Nephron progenitor cell (in vitro differentiated cells): ENCODE data around the gene CLIP1.
"Not testable (repeated sequence)": the region's sequence is repeated elsewhere in the genome, so short reads cannot be mapped to it uniquely, and the experiment has no call there.

ENCODE experiments used
- DNase-seq: peaks from one replicate; pipeline ENCODE4 v3.0.0; 2021
- H3K27ac Mint-ChIP-seq: 2 replicates; pipeline ENCODE4 v1.8.0; 2021; ENCODE audit warnings: mild to moderate bottlenecking, moderate library complexity, mixed read lengths
- H3K27me3 Mint-ChIP-seq: 2 replicates; pipeline ENCODE4 v1.8.0; 2021; ENCODE audit warnings: mild to moderate bottlenecking, low read depth, mixed read lengths; ENCODE audit not compliant: poor library complexity
- H3K36me3 Mint-ChIP-seq: 2 replicates; pipeline ENCODE4 v1.8.0; 2021; ENCODE audit warnings: low read depth, mixed read lengths
- H3K4me1 Mint-ChIP-seq: 2 replicates; pipeline ENCODE4 v1.8.0; 2021; ENCODE audit warnings: mixed read lengths
- H3K4me3 Mint-ChIP-seq: 2 replicates; pipeline ENCODE4 v1.8.0; 2021; ENCODE audit warnings: mild to moderate bottlenecking, moderate library complexity, mixed read lengths
- H3K9me3 Mint-ChIP-seq: 2 replicates; pipeline ENCODE4 v1.8.0; 2021; ENCODE audit warnings: mild to moderate bottlenecking, moderate library complexity, mixed read lengths
- CTCF ChIP-seq: fragments of 200-600 bp; sonication (generic); IDR thresholded peaks from 2 replicates; pipeline ENCODE4 v1.5.0; 2021; ENCODE audit warnings: antibody characterized with exemption

Gene CLIP1

GRCh38 chr12:122392411-122392810, 30.1 kb downstream of the CLIP1 start:
- TF ChIP-seq CTCF: no peak
- Mint-ChIP-seq H3K4me1 (peaks cover 3% of the 10 kb centered on the region), H3K36me3 (no peaks in the 10 kb centered on the region), H3K9me3 (no peaks in the 10 kb centered on the region), H3K27ac (no peak overlapping the region), H3K27me3 (no peaks in the 10 kb centered on the region), H3K4me3 (no peak overlapping the region)
- DNase-seq: no peak

- H3K4me3 Mint-ChIP-seq: no peak overlapping the region
- H3K9me3 Mint-ChIP-seq: no peaks in the 10 kb centered on the region
- no peaks in the 10 kb centered on the region for H3K27me3 Mint-ChIP-seq
- H3K4me1 Mint-ChIP-seq: peaks cover 10% of the 10 kb centered on the region
- no peaks in the 10 kb centered on the region for H3K36me3 Mint-ChIP-seq
- no peak for TF ChIP-seq CTCF
- no peak overlapping the region for H3K27ac Mint-ChIP-seq
- no peak for DNase-seq
Measured at GRCh38 chr12:122389677-122390076, 32.8 kb downstream of the CLIP1 start.

GRCh38 chr12:122387887-122388286, 34.6 kb downstream of the CLIP1 start:
- H3K9me3 Mint-ChIP-seq: no peaks in the 10 kb centered on the region
- H3K4me1 Mint-ChIP-seq: peaks cover 10% of the 10 kb centered on the region
- no peaks in the 10 kb centered on the region for H3K36me3 Mint-ChIP-seq
- H3K27ac Mint-ChIP-seq: no peak overlapping the region
- DNase-seq: no peak
- H3K4me3 Mint-ChIP-seq: no peak overlapping the region
- no peaks in the 10 kb centered on the region for H3K27me3 Mint-ChIP-seq
- no peak for TF ChIP-seq CTCF

DNA sequence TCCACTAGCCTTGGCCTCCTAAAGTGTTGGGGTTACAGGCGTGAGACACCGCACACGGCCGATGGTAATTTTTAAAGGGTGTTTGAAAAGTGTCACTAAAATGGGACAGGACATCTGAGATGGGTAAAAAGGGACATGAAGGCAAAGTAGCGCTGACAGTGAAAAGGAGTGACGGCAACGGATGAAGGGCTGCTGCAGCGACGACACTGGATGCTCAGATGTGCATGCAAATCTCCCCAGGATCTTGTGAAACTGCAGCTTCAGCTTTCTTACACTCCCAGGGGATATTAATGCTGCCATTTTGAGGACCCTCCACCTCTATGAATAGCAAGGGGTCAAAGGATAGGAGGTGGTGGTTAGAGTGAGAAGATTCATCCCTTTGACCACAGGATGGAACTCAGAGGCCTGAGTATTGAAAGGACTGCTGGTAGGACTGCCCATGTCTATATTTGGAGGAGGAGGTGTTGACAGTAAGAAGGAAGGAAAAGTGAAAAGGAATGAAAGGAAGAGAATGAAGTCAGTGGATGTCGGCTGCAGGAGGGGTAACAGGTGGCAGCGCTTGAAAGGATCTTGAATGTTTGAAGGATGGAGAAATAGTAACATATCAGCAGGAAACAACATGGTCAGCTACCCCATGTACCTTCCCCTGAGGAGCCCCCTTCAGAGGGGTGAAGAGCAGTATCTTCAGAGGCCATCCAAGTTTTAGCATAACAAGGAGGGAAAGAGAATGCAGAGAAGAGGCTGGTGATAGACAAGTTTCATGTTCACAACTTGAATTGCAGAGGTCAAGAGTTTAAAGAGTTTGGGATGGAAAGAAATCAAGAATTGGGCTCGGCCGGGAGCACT, 37.1 kb downstream of the CLIP1 start:
- Mint-ChIP-seq H3K27me3 (peaks cover 4% of the 10 kb centered on the region), H3K27ac (no peak overlapping the region), H3K4me1 (peaks cover 10% of the 10 kb centered on the region), H3K9me3 (no peaks in the 10 kb centered on the region), H3K36me3 (no peaks in the 10 kb centered on the region), H3K4me3 (no peak overlapping the region)
- no peak for TF ChIP-seq CTCF
- no peak for DNase-seq

- no peaks in the 10 kb centered on the region for H3K9me3 Mint-ChIP-seq
- no peak for TF ChIP-seq CTCF
- H3K36me3 Mint-ChIP-seq: peaks cover under 1% of the 10 kb centered on the region
- H3K27ac Mint-ChIP-seq: no peak overlapping the region
- peaks cover 10% of the 10 kb centered on the region for H3K4me1 Mint-ChIP-seq
- H3K27me3 Mint-ChIP-seq: peaks cover 4% of the 10 kb centered on the region
- no peak overlapping the region for H3K4me3 Mint-ChIP-seq
- DNase-seq: no peak
Measured at GRCh38 chr12:122382919-122383350, 39.5 kb downstream of the CLIP1 start.

GRCh38 chr12:122381021-122381420, 41.4 kb downstream of the CLIP1 start:
- no peak for DNase-seq
- Mint-ChIP-seq H3K27me3 (peaks cover 4% of the 10 kb centered on the region), H3K36me3 (peaks cover 9% of the 10 kb centered on the region), H3K4me3 (no peak overlapping the region), H3K27ac (no peak overlapping the region), H3K9me3 (no peaks in the 10 kb centered on the region), H3K4me1 (peaks cover 10% of the 10 kb centered on the region)
- TF ChIP-seq CTCF: no peak

DNA sequence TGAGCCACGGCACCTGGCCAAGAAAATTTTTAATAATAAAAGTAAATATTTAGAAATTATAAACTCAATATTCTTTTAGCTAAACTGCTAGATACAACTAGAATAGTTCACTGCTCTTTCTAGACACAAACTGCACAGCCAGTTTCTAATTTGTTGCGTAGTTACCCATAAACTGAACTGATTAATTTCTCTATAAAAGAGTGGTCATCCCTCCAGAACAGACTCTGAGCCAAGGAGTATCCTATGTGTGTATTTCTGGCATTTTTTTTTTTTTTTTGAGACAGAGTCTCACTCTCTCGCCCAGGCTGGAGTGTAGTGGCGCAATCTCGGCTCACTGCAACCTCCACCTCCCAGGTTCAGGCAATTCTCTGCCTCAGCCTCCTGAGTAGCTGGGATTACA, 45.7 kb downstream of the CLIP1 start:
- H3K36me3 Mint-ChIP-seq: peaks cover 23% of the 10 kb centered on the region
- not testable (repeated sequence) for H3K4me3 Mint-ChIP-seq, H3K27ac Mint-ChIP-seq, H3K9me3 Mint-ChIP-seq, DNase-seq, H3K4me1 Mint-ChIP-seq, H3K27me3 Mint-ChIP-seq
